Fibroblast of skin of abdomen (primary cell): ENCODE measurements around the gene RAI1.
A peak's percentile ranks its signal among the peaks of the same experiment; 100 is the strongest.

Experiments
- DNase-seq: peaks from one replicate; pipeline ENCODE4 v3.0.0-alpha.2; 2013

The RAI1 gene

GRCh38 chr17:17767154-17767869 lies 86.1 kb downstream of the RAI1 start:
- DNase-seq: no peak

GRCh38 chr17:17767887-17768418 lies 86.7 kb downstream of the RAI1 start:
- no peak for DNase-seq

- no peak for DNase-seq
Observed at GRCh38 chr17:17768424-17769088, 87.3 kb downstream of the RAI1 start.

DNA sequence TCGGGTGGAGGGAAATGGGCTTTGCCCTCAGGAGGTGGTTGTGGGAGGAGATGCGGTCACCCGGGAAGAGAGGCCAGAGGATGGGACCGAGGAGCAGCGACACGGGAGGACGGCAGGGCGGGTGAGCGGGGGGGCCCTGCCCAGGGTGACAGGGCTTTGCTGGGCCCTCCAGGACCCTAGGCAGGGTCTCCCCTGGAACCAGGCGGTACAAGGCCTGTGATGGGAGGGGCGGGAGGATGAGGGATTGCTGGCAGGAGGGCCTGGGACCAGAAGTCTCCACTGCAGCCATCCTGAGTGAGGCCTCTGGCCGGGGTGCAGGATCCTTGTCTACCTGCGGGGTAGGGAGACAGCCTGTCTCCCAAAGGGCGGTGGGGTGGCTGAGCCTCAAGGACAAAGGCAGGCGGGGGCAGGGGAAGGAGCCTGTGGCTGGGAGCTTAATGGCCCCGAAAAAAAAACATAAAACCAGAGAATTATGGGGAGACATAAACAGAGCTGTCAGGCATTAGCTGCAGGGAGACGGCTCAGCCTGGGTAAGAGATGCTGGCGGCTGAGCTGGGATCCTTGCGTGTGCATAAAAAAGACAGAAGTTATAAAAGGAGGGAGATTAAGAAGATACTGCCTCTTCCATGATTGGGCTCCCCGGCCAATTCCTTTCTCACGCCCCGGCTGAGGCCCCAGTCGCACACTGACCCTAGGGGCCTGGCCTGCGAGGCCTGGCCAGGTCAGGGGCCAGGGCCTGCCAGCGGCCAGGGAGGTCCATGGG lies 88.8 kb downstream of the RAI1 start:
- no peak for DNase-seq

- DNase-seq: no peak
Observed at GRCh38 chr17:17770632-17771044, 89.4 kb downstream of the RAI1 start.

DNA sequence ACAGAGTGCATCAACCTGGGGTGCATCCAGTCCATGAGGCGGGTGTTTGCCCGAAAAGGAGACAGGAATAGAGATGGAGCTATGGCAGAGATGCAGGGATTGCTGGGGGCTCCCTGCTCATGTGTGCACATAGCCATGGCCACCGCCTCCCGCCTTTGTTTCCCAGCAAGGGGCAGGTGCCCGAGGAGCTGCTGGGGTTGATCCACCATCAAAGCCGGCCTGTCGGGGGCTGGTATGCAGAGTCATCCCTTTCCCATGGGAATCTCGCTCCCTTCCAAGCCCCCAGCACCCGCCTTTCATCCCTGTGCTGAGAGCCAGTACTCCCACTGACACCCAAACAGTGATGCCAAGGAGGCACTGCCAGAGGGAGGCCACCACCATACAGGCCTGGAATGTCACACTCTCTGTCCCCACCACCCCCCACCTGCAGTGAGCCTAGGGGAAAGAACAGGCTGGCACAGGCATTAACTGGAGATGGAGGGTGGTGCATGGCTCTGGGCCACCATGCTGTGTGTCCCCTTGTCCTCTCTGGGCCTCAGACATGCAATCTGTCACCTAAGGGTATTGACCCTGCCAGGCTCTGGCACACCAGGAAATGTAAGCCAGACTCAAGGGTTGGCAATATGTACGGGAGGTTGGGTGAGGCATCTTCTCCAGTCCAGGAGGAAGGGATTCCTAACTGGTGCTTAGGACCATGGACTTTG lies 90.4 kb downstream of the RAI1 start:
- DNase-seq: no peak

DNA sequence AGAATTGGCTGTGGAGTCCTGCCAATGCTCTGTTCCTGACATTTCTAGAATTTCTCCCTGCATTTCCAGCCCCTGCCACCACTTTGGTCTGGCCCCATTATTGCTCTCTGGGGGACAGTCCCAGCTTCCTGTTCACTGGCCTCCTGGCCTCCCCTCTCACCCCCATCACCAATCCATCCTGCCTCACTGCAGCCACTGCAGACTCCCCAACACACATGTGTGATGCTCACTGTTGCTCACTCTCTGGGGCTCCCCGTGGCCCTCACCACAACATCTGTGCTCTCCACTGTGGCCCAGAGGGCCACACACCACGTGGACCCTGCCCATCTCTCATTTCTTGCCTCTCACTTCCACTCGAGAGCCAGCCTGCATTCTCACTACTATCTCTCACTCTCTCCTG lies 91.0 kb downstream of the RAI1 start:
- DNase-seq: no peak

- no peak for DNase-seq
Observed at GRCh38 chr17:17774009-17774881, 93.0 kb downstream of the RAI1 start.

DNA sequence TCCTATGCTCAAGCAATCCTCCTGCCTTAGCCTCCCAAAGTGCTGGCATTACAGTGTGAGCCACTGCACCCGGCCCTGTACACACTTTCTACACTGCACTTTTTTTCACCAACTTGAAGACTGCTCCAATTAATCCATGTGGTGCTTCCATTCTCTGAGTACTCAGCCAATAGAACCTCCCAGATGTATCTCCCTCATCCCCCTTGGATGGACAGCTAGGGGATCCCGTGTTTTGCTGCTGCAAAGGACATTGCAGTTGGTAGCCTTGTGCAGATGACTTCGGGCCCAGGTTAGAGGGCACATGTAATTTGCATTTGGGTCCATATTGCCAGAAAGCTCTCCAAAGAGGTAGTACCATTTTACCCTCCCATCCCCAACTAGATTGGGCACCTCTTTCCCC lies 95.6 kb downstream of the RAI1 start:
- DNase-seq: no peak

- peak; percentile 85 for DNase-seq
Observed at GRCh38 chr17:17778308-17779014, 97.2 kb downstream of the RAI1 start.

GRCh38 chr17:17779015-17779611 lies 97.9 kb downstream of the RAI1 start:
- DNase-seq: no peak

- DNase-seq: peak; percentile 78
Observed at GRCh38 chr17:17780922-17781590, 99.8 kb downstream of the RAI1 start.

GRCh38 chr17:17781591-17782496 lies 100.6 kb downstream of the RAI1 start:
- peak; percentile 54 for DNase-seq

- no peak for DNase-seq
Observed at GRCh38 chr17:17782523-17783115, 101.4 kb downstream of the RAI1 start.

- no peak for DNase-seq
Observed at GRCh38 chr17:17783116-17783824, 102.0 kb downstream of the RAI1 start.

- DNase-seq: peak; percentile 74
Observed at GRCh38 chr17:17783825-17784656, 102.8 kb downstream of the RAI1 start.
